Measurements from ENCODE around the gene MLLT3. TPM values are rescaled to one million over a fixed set of nuclear protein-coding genes. Genes with fewer than 3 reads are reported as not detected.

MLLT3 gene
- total and polyA plus RNA-seq, 2 of the 8 experiments (the other 6 are each of a cell fraction or from before 2014, with no cell fraction given) = 5.9 to 9.6 TPM

- Histone ChIP-seq H3K56ac (replicated peaks; ENCODE audit: insufficient read length, low read depth, low read length) (no peak overlapping the region), H3K23ac (ENCODE audit: insufficient read length) (no peak overlapping the region), H3K27ac (ENCODE audit: low read depth, low read length) (no peak overlapping the region), H3K9me3 (ENCODE audit: insufficient read depth in 2 of 2, low read depth in 1 of 2, low read length in 1 of 2) (no peaks in the 10 kb centered on the region), H3K4ac (replicated peaks; ENCODE audit: insufficient read length, low read depth, low read length) (no peak overlapping the region), H2BK5ac (ENCODE audit: low read depth, low read length) (no peak overlapping the region), H4K8ac (ENCODE audit: extremely low read depth, insufficient read depth, low read length) (no peak overlapping the region), H2BK120ac (replicated peaks; ENCODE audit: low read depth, low read length) (peak overlapping the region; percentile 63), H3K36me3 (ENCODE audit: control insufficient read depth in 2 of 4, insufficient read depth in 4 of 4, low read length in 3 of 4) (no peaks in the 10 kb centered on the region), H3K79me1 (ENCODE audit: low read depth, low read length) (no peaks in the 10 kb centered on the region), H2BK20ac (ENCODE audit: low read length) (no peak overlapping the region), H3K79me2 (ENCODE audit: control insufficient read depth in 1 of 2, insufficient read depth in 2 of 2, low read length in 2 of 2) (no peaks in the 10 kb centered on the region), H3K18ac (ENCODE audit: extremely low read depth, low read length) (no peak overlapping the region), H2AK5ac (ENCODE audit: low read depth, low read length) (no peak overlapping the region), H2BK12ac (ENCODE audit: low read depth, low read length) (no peak overlapping the region), H2BK15ac (ENCODE audit: low read length) (no peak overlapping the region), H3K4me2 (ENCODE audit: insufficient read depth in 1 of 2, low read depth in 2 of 2, low read length in 2 of 2) (no peak overlapping the region), H3K14ac (ENCODE audit: insufficient read length) (no peak overlapping the region), H2AFZ (ENCODE audit: low read length) (no peak overlapping the region), H3K27me3 (replicated peaks in 1 of 4; ENCODE audit: control insufficient read depth in 3 of 4, extremely low read depth in 1 of 4, insufficient read depth in 3 of 4, low read length in 3 of 4) (no peaks in the 10 kb centered on the region), H4K5ac (ENCODE audit: insufficient read length, low read depth, low read length) (no peak overlapping the region), H3K9ac (replicated peaks in 1 of 4; ENCODE audit: extremely low read depth in 1 of 4, low read depth in 3 of 4, low read length in 3 of 4) (no peak overlapping the region), H3K4me1 (replicated peaks in 1 of 4; ENCODE audit: control insufficient read depth in 3 of 4, insufficient read depth in 4 of 4, low read length in 3 of 4) (peaks cover 0 to 3% (median 0%) of the 10 kb centered on the region in 4 experiments; a peak in 1 of 7 replicates), H4K20me1 (replicated peaks in 1 of 2; ENCODE audit: control insufficient read depth in 1 of 2, insufficient read depth in 2 of 2, low read length in 2 of 2) (no peaks in the 10 kb centered on the region), H3K23me2 (ENCODE audit: low read depth, low read length) (no peaks in the 10 kb centered on the region), H3K4me3 (ENCODE audit: extremely low read depth in 1 of 4, insufficient read depth in 2 of 4, low read depth in 3 of 4, low read length in 4 of 4) (no peak overlapping the region), H4K91ac (replicated peaks; ENCODE audit: insufficient read length, low read length) (no peak overlapping the region)
- CTCF ChIA-PET (ENCODE audit: partially characterized antibody) = interaction anchor here (1.0 to 2.0 kb wide), 2 partner anchors 10 to 78 kb away, joined by 3 to 6 read pairs; no protein-coding TSS in a partner anchor
- POLR2A ChIA-PET (ENCODE audit: partially characterized antibody) = no interaction called here
- no peak for TF ChIP-seq SUZ12 (IDR thresholded peaks at IDR 0.05; ENCODE audit: low read length)
- WGBS, 2 experiments (ENCODE audit: extremely low coverage in 1 of 2, insufficient coverage in 1 of 2, insufficient read length in 1 of 2, insufficient replicate concordance in 2 of 2, low coverage in 1 of 2, low lambda C conversion rate in 2 of 2, missing lambda C conversion rate in 1 of 2) = 88% methylated on average over 4 of the region's 4 CpGs; no CpG with 5 or more reads in 1 of the 2 experiments
- FAIRE-seq = no peak
- no peak for DNase-seq (ENCODE audit: low read depth in 1 of 2, low spot score in 2 of 2)
Measured at GRCh38 chr9:20532584-20532983, 89.7 kb downstream of the MLLT3 start.

All from H1 (cell line).